NCI-H2107 treated with DMSO at 0.1 percent for 48 hours (cell line): ENCODE data around the gene PTAFR.

Experiments
- DNase-seq: peaks from one replicate; lab custom pipeline; 2025; ENCODE audit not compliant: unreplicated experiment; lab: John Stamatoyannopoulos, UW

The PTAFR gene, protein sequence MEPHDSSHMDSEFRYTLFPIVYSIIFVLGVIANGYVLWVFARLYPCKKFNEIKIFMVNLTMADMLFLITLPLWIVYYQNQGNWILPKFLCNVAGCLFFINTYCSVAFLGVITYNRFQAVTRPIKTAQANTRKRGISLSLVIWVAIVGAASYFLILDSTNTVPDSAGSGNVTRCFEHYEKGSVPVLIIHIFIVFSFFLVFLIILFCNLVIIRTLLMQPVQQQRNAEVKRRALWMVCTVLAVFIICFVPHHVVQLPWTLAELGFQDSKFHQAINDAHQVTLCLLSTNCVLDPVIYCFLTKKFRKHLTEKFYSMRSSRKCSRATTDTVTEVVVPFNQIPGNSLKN

DNA sequence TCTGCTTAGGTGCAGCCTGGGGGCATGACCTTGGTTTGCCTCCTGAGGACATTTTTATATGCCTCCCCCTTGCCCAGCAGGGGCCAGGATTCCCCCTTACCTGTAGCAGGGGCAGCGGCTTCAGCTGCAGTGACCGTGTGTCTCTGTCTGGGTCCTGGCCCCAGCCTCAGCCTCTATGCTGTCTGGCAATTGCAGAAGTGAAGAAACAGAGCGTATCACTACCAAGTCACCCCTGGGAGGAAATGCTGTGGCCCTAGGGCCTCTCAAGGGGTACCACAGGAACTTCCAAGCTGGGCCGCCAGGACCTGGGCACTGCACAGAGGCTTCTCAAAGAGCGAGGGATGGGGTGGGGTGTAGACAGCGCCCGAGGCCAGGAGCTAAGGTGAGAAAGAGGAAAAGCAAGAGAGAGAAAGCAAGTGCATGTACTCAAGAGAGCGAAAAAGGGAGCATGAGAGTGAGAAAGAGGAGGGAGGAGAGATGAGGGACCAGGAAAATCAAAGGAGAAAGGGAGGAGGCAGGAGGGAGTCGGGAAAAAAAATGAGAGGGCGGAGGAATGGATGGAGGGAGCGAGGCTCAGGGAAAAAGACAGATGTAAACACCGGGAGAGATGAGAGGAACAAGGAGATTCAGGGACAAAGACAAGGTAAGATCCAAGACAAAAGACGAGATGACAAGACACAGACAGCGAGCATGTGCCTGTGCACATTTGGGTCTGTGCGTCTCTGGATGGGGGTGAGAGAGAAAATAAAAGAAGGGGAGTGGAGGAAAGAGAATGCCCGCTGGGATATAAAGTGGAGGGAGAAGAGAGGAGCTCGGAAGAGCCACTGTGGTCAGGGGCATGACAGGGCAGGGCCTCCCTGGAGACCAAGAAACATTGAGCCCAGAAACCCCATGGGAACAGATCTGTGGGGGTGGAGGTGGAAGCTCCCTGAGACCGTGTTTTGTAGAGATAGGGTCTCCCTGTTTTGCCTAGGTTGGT, at the start of gene PTAFR:
Gene PTAFR, minus strand, starts transcription at position 199 of the 979 bp plus-strand sequence. CDS start 25,669 bp downstream, outside the sequence.
- DNase-seq, result no peak

DNA sequence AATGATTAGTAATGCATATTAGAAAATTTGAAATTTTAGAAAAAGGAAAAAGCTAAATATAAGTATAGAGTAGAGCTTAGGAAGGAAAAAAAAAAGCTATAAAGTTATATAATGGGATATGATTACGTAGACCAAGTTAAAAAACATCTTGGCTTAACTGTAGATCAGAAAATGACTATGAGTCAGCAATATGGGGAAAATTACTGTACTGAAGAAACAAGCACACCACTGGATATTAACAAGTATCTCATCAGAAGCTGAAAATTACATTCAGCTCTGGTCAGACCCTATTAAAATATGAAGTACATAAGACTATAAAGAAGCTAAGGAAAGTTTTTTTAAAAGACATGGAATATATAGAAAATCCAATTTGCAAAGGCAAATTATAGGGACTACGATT, 36.8 kb upstream of the PTAFR start:
- DNase-seq, result no peak

DNA sequence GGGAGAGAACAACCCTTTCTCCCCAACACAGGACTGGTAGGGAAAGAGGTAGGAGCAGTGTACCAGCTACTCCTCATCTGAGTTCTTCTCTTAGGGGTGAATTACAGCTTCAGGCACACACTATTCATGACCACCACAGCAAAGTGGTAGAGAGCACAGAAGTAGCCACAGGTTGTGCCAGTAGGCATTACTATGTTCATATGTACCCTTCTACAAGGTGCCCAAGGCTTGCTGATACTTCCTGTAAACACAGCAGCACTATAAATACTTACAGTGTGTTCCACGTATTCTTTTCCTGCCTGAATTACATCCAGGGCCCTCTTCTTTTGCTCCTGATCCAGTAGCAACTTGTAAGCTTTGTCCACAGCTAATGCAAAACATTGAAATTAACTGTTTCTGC, 33.2 kb upstream of the PTAFR start:
- DNase-seq, result no peak

DNA sequence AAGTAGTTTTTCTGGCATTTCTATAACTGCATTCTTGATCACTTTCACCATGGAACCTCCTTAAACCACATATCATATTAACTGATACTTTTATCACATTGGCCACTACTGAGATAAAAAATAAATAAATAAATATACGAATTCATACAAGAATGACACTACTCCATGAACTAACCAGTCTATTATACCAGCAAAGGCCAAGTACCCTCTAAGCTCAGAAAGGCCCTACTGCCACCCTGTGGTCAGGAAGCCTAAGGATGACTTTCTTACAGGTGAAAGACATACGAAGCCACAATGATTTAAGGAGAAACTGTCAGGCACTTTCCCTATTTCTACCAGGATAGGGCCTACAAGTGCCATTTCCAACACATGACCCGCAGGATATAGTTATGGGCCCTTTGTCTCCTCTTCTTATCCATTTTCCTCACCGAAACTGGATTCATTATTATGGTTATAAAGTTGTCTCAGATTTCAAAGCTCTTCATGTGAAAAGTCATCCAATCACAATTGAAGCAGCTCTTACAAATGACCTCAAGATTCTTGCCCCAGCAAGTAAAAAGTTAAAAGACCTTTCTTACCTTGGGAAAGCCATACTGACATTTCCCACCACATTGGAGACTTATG, 32.4 kb upstream of the PTAFR start:
- DNase-seq, result peak; percentile 83

DNA sequence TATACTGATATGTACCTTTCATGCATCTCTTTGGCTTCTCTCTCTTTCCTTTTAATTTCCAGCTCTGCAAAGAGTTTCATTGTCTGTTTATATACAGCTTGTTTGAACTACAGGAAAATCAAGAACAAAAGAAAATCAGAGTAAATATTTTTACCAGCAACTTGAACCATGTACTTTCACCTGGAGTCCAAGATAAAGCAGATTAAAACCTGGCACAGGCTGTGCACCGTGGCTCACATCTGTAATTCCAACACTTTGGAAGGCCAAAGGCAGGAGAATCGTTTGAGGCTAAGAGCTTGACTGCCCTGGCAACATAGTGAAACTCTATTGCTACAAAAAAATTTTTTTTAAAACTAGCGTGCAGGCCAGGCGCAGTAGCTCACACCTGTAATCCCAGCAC, 28.8 kb upstream of the PTAFR start:
- no peak for DNase-seq

DNA sequence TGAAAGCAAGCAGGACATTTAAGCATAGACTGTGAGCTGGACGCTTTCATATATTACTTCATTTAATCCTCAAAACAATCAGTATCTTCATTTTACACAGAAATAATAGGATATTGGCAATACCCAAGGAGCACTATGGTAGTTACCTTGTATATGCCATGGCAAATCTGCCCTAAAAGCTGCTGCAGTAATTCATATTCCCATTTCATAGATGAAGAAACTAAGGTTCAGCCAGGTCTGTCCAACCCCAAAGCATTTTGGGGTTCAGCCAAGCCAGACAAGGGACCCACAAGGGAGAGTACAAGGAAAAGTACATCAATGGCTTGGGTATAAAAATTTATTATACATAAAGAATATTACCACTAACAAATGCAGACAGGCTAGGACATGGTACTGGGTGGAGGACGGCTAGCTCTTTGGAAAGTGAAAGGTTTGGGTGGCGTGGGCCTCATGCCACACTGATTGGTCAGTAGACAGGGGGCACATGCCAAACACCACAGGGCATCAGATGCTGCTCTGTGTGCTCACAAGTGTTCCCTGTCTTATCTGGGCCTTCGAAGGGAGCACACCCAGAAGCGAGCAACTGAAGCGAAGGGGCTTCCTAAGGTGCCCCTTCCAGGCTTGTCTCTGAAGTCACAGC, 23.9 kb upstream of the PTAFR start:
- DNase-seq, result no peak

DNA sequence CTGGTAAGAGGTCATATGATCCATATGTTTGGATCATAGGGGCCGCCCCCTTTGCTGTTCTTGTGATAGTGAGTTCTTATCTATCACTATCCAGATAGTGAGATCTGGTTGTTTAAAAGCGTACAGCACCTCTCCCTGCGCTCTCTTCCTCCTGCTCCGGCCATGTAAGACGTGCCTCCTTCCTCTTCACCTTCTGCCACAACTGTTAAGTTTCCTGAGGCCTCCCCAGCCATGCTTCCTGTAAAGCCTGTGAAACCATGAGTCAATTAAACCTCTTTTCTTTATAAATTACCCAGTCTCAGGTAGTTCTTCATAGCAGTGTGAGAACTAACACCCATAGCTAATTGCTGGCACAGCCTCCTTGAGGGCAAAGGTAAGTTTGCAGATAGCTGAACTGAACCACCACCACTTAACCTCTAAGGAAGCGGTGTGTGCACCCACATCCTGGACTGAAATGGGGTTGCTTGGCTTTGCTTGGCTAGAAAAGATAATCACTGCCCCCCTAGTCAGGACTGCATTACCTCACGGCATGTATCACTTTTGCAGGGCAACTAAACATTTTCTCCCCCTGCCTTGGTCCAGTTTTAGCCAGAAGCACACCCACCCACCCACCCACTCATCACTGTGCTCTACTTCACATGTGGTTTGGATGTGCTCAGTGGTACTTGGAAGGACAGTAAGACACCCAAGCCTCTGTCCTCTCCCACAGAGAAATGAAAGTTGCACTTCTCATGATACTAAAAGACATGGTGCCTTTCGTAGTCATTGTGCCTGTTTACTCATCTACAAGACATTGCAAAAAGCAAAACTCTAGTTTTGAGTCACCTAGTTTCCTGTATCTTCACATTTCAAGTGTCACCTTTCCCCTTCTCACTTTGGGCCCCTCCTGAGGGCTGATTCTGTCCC, 23.1 kb upstream of the PTAFR start:
- no peak for DNase-seq

DNA sequence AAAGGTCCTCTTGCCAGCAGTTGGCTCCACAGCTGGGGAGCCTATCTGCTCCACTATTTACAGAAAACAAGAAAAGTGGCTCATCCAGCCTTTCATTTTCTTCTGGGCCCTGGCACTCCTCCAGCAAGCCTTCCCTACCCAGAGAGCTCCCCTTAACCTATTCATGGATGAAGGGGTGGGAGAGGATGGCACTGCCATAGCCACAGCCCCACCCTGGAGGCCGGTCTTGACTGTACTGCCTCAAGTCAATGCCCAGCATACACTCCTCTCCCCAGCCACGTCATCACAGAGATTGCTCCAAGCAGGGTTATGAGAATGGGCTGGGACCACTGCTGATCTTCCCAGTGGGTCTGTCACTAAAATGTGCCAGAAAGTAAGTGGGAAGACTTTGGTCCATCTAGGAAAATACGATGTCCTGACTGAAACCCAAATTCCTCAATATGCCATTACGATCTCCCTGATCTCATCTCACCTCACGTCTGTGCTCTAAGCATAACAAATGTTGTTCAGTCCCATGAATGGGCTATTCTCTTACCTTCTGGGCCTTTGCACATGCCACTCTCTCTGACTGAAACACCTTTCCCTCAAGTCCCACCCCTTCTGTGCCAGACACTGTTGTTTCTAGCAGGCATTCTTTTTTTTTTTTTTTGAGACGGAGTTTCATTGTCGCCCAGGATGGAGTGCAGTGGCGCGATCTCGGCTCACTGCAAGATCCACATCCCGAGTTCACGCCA, 21.4 kb upstream of the PTAFR start:
- DNase-seq, result no peak

DNA sequence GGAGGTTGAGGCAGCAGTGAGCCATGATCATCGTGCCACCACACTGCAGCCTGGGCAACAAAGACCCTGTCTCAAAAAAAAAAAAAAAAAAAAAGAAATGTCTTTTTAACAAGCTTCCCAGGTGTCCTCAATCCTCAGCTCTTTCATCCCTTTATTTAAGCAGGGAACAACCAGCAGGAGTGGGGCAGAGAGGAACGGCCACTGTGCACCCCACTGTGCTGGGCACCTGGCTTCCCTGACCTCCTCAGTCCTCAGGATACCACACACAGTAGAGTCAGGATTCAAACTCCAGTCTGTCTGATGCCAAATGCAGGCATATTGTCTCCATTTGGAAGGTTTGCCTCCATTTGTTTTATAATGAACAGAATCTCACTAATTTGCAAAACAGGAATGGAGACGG, 19.8 kb upstream of the PTAFR start:
- no peak for DNase-seq

DNA sequence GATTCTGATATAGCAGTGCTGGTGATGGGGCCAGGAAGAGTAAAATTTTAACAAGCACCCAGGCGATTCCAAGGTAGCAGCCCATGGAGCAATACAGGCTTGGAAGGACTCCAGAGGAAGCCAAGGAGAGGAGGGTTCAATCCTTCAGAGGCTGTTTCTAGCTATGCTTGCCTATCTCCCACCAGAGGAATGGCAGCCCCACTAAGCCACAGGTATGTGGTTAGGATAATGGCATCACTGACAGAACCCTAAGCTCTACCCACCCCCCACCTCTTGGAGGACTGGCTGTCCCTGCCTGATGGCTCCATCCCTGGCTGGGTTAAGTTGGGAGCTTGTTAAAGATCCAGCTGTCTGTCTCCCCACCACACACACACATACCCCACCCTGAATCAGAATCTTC, 19.3 kb upstream of the PTAFR start:
- DNase-seq, result no peak

DNA sequence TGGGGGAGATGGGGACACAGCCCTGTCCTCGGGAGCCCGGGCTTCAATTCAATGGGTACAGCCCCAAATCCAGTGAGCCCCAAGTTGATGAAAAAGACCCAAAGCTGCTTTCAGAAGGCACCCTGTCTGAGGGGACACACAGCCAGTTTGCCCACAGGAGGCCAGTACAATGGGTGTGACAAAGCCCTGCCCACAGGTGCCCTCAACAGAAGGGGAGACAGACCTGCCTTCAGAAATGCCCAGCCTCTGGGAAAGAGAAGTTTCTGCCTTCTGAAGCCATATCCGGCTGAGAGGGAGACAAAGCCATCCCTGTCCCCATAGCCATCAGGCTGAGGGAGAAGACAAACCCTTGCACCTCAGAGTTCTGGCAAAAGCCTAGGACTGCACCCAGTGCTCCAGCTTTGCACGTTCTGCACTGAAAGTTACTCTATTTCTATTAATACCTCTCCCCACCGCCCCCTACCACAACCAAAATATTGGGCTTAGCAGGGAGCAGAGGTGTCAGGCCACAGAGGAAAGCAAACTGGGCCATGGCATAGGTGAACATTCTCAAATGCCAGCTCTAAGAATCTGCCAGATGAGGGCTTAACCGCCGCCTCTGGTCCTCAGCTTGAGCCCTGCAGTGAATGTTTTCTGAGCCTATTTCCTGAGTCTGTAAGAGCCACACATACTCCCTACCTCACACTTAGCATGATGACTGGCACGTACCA, 18.0 kb upstream of the PTAFR start:
- no peak for DNase-seq

DNA sequence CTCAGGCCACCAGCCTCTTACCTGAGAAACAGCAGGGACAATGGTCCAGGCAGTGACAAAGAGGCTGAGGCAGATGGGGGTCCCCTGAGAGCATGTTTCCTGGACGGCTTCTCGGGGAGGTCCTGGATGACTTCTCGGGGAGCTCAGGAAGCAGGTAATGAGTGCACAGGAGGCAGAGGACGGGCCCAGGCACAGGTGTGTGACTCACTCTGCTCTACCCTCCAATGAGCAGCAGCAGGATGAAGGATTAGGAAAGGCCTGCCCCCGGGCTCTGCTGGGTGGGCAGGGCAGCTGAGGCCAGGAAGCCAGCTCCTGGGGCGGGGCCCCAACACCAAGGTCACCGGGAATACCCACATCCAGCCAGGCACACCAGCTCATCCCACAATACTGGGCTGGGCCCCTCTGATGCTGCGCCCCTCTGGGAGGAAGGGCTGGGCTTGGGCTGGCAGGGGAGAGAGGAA, 17.2 kb upstream of the PTAFR start:
- no peak for DNase-seq

DNA sequence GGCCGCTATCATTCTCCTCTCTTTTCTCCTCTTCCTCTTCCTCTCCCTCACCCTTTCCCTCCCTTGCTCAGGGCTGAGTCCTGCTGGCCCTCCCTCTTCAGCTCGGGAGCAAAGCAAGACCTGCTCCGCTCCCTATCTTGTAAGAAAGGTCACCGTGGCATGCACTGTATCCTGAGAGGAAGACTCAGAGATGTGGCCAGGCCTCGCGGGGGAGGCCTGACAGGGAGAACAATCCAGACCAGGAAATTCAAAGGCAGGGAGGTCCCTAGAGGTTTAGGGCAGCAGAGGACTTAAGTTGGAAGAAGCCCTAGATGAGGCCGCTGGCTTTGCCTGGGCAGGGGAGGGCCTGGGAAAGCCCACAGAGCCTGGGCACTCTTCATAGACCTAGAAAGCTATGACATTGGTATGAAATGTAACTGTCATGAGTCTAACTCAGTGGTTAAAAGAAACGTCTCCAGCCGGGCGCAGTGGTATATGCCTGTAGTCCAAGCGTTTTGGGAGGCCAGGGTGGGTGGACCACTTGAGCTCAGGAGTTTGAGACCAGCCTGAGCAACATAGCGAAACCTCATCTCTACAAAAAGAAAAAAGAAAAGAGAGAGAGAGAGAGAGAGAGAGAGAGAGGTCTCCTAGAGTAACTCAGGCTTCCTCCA, 14.6 kb upstream of the PTAFR start:
- no peak for DNase-seq

DNA sequence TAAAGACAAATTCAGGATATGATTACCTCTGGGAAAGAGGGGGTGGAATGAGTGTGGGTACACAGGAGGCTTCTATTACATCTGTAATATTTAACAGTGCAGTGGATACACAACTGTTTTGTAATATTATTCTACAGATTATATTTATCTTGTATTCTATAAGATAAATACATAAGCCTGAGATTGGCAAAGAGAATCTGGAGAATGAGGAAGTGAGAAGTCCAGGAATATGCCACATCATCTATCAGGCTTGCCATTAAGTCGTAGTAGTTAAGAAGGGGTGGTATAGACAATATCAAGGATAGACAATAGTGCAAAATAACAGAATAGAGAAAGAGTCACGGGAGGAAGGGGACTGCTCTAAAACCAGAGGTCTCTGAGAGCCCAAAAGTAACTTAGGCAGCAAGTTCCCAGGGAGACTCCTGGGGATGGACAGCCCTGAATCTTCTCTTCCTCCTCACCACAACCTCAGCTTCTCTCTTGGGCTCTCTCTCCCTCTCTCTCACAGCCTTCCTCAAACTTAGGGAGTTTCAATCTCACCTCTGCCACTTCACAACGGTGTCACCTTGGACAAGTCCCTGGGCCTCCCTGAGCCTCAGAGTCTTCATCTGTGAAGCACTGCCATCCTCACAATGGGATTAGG, 14.0 kb upstream of the PTAFR start:
- DNase-seq, result no peak

DNA sequence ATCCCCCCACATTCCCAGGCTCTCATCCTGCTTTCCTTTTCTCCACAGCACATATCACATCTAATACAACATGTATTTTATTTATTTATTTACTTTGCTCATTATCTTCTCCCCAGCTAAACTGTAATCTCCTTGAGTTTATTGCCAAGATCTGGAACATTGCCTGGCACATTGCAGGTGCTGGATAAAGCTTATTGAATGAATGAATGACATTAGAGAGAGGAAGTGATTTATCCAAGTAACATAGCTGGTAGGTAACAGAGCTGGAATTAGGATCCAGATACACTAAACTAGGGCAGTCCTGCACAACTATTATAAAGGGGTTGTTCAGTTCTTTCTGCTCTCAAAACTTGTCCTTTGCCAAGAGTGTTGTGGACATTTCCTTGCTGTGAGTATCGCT, 8.6 kb upstream of the PTAFR start:
- DNase-seq, result no peak

DNA sequence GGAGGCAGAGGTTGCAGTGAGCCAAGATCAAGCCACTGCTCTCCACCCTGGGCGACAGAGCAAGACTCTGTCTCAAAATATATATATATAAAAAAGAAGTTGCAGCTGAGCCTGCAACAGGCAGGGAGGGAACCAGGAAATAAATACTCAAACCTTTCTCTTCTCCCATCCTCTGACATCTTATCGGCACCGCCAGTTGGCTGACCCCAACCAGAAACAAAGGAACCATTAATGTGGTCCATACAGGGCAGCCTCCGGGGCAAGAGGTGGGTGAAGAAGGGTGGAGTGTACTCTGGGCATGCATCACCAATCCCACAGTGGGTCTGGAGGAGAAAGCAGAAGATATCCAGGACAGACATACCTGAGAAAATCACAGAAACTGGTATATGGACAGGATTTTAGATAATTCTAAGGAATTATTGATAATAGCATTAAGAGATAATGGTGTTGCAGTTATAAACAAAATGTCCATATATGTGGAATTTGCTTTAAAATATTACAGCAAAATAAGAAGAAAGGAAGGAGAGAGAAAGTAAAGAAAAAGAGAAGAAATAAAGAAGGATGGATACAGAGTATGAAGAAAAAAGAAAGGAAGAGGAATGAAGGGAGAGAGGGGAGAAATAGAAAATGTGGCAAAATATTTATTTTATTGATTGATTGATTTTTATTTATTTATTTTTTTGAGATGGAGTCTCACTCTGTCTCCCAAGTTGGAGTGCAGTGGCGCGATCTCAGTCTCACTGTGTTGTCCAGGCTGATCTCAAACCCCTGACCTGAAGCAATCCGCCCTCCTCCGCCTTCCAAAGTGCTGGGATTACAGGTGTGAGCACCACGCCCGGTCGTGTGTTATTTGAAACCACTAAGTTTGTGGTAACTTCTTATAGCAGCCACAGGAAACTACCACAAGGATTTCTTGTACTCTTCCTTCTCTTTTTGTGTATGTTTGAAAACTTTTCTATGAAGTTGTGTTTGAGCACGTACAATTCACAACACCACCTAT, 4.1 kb upstream of the PTAFR start:
- DNase-seq, result no peak
